OCI-LY7 (cell line): ENCODE results near the gene ACOXL. TPM values are rescaled to one million over a fixed set of nuclear protein-coding genes. Genes with fewer than 3 reads are reported as not detected.

ENCODE experiments used
- BruUV-seq: library from RNA; stranded (reverse); fragments of 400-500 nt; replicated peaks from 2 replicates; lab custom pipeline; 2021; lab: Mats Ljungman, UMichigan
- CTCF ChIA-PET: fragments of 300-600 bp; sonication (Branson Sonifier 250); formaldehyde crosslinking; loops from one replicate; lab custom pipeline; 2022; ENCODE audit warnings: antibody characterized with exemption; ENCODE audit not compliant: unreplicated experiment; lab: Charles Lee
- POLR2A ChIA-PET: fragments of 300-600 bp; sonication (Branson Sonifier 250); formaldehyde crosslinking; loops from one replicate; lab custom pipeline; 2022; ENCODE audit warnings: antibody characterized with exemption; lab: Charles Lee
- DNase-seq: peaks from one replicate; pipeline ENCODE4 v3.0.0-alpha.2; 2015; ENCODE audit warnings: low spot score
- H2AFZ ChIP-seq: fragments of 200-600 bp; sonication (generic), shearing (Covaris generic); 2 replicates; pipeline ENCODE4 v1.6.1; 2014; ENCODE audit warnings: mild to moderate bottlenecking, antibody characterized with exemption, low read length, moderate library complexity
- H3K27ac ChIP-seq: fragments of 200-600 bp; sonication (generic); 2 replicates; pipeline ENCODE4 v1.5.1; 2014; ENCODE audit warnings: mixed run types, low read depth, mild to moderate bottlenecking, moderate library complexity, low read length, inconsistent platforms; ENCODE audit not compliant: poor library complexity, severe bottlenecking
- H3K36me3 ChIP-seq: fragments of 200-600 bp; sonication (generic); 2 replicates; pipeline ENCODE4 v1.6.1; 2014; ENCODE audit warnings: mild to moderate bottlenecking, antibody characterized with exemption, low read length, moderate library complexity, mixed read lengths; ENCODE audit not compliant: insufficient read depth
- H3K4me1 ChIP-seq: fragments of 200-600 bp; sonication (generic); 2 replicates; pipeline ENCODE4 v1.5.1; 2014; ENCODE audit warnings: mild to moderate bottlenecking, low read length; ENCODE audit not compliant: insufficient read depth, poor library complexity, severe bottlenecking
- H3K4me2 ChIP-seq: fragments of 200-600 bp; sonication (generic); 2 replicates; pipeline ENCODE4 v1.6.1; 2014; ENCODE audit warnings: mild to moderate bottlenecking, low read length
- H3K4me3 ChIP-seq: fragments of 200-600 bp; sonication (generic); 2 replicates; pipeline ENCODE4 v1.5.1; 2014; ENCODE audit warnings: mild to moderate bottlenecking, low read depth, low read length; ENCODE audit not compliant: poor library complexity, severe bottlenecking
- H3K79me2 ChIP-seq: fragments of 200-600 bp; sonication (generic); 2 replicates; pipeline ENCODE4 v1.6.1; 2016; ENCODE audit warnings: low read depth, mild to moderate bottlenecking, low read length, moderate library complexity, mixed read lengths; ENCODE audit not compliant: insufficient read depth
- H3K9me2 ChIP-seq: fragments of 200-600 bp; sonication (generic); 2 replicates; pipeline ENCODE4 v1.6.1; 2016; ENCODE audit warnings: mild to moderate bottlenecking, low read length, mixed read lengths; ENCODE audit not compliant: insufficient read depth
- H3K9me3 ChIP-seq: fragments of 200-600 bp; sonication (generic); 2 replicates; pipeline ENCODE4 v1.6.1; 2014; ENCODE audit warnings: mild to moderate bottlenecking, mixed run types, low read length, mixed read lengths
- H4K20me1 ChIP-seq: fragments of 200-600 bp; sonication (generic); 2 replicates; pipeline ENCODE4 v1.6.1; 2014; ENCODE audit warnings: mild to moderate bottlenecking, antibody characterized with exemption, low read length, moderate library complexity, mixed read lengths; ENCODE audit not compliant: insufficient read depth
- CTCF ChIP-seq: fragments of 200-600 bp; sonication (generic); conservative IDR thresholded peaks from 2 replicates; pipeline ENCODE4 v1.5.1; 2014; ENCODE audit warnings: mild to moderate bottlenecking, antibody characterized with exemption, low read length, moderate library complexity, mixed read lengths
- EZH2phosphoT487 ChIP-seq: fragments of 200-600 bp; sonication (generic); IDR thresholded peaks from 2 replicates; pipeline ENCODE4 v1.6.1; 2018; ENCODE audit warnings: low read depth, borderline replicate concordance, mild to moderate bottlenecking, mixed run types, antibody characterized with exemption, low read length, moderate library complexity, mixed read lengths
- intact Hi-C: fragments of 100-400 bp; cut with micrococcal nuclease; formaldehyde crosslinking; loops from one replicate; pipeline ENCODE4 v1.10.0; 2022; ENCODE audit not compliant: unreplicated experiment
- total RNA-seq, 2 experiments: library from RNA; depleted of rRNA in 1 of 2; stranded (reverse); fragments of >200 nt in 1 of 2; shearing (Covaris generic) in 1 of 2; gene quantifications; 2 replicates each; pipeline ENCODE4 v1.2.3, GENCODE V29; 2014 to 2022

ACOXL gene
- total RNA-seq, 2 experiments from 2014 or later: 1.4 TPM; not detected in 1

- Histone ChIP-seq H3K9me3 (no peaks in the 10 kb centered on the region), H3K4me1 (peaks cover 13% of the 10 kb centered on the region), H2AFZ (no peak overlapping the region), H3K27ac (no peak overlapping the region), H3K4me2 (no peak overlapping the region), H3K4me3 (no peak overlapping the region), H4K20me1 (peaks cover 29% of the 10 kb centered on the region), H3K9me2 (no peaks in the 10 kb centered on the region), H3K36me3 (peaks cover 99% of the 10 kb centered on the region), H3K79me2 (peaks cover 83% of the 10 kb centered on the region)
- POLR2A ChIA-PET: interaction anchor here (1.0 to 2.1 kb wide), 2 partner anchors 9 to 45 kb away, joined by 7 read pairs; no protein-coding TSS in a partner anchor
- BruUV-seq: no TSS peak
- DNase-seq: no peak
- CTCF ChIA-PET: no interaction called here
- TF ChIP-seq EZH2phosphoT487 (no peak), CTCF (no peak)
- intact Hi-C loops: no loop called here
Observed at GRCh38 chr2:111148225-111148873, 416.0 kb downstream of the ACOXL start.

GRCh38 chr2:111148925-111149324 lies 416.6 kb downstream of the ACOXL start:
- Histone ChIP-seq H3K9me2 (no peaks in the 10 kb centered on the region), H3K79me2 (peaks cover 78% of the 10 kb centered on the region), H3K4me1 (peaks cover 13% of the 10 kb centered on the region), H2AFZ (no peak overlapping the region), H3K27ac (no peak overlapping the region), H3K4me2 (no peak overlapping the region), H3K36me3 (peaks cover 99% of the 10 kb centered on the region), H3K4me3 (no peak overlapping the region), H4K20me1 (peaks cover 23% of the 10 kb centered on the region), H3K9me3 (no peaks in the 10 kb centered on the region)
- ChIA-PET CTCF (no interaction called here), POLR2A (interaction anchor here (1.0 to 2.1 kb wide), 3 partner anchors 8 to 45 kb away, joined by 3 to 7 read pairs (median 7); no protein-coding TSS in a partner anchor)
- intact Hi-C loops: no loop called here
- BruUV-seq: no TSS peak
- TF ChIP-seq CTCF: no peak
- TF ChIP-seq EZH2phosphoT487: no peak
- no peak for DNase-seq

- DNase-seq: no peak
- H3K4me1 ChIP-seq: peaks cover 21% of the 10 kb centered on the region
- H3K9me3 ChIP-seq: no peaks in the 10 kb centered on the region
- H3K79me2 ChIP-seq: peaks cover 71% of the 10 kb centered on the region
- no peak for TF ChIP-seq CTCF
- peaks cover 25% of the 10 kb centered on the region for H4K20me1 ChIP-seq
- H3K4me3 ChIP-seq: no peak overlapping the region
- intact Hi-C loops: no loop called here
- H3K4me2 ChIP-seq: no peak overlapping the region
- H3K36me3 ChIP-seq: peaks cover 99% of the 10 kb centered on the region
- CTCF ChIA-PET: no interaction called here
- no peak overlapping the region for H2AFZ ChIP-seq
- no TSS peak for BruUV-seq
- no peaks in the 10 kb centered on the region for H3K9me2 ChIP-seq
- POLR2A ChIA-PET: interaction anchor here (1.2 kb wide), 1 partner anchor 11 kb away, joined by 3 read pairs; no protein-coding TSS in a partner anchor
- no peak overlapping the region for H3K27ac ChIP-seq
Observed at GRCh38 chr2:111149882-111150455, 417.6 kb downstream of the ACOXL start.
